AG09319 (cell line): Measurements from ENCODE around the gene RGL1.

Experiments
- DNase-seq: peaks from one replicate; pipeline ENCODE4 v3.0.0-alpha.2; 2010; ENCODE audit warnings: low read depth; ENCODE audit errors: extremely low read depth
- CTCF ChIP-seq: IDR thresholded peaks from 2 replicates; pipeline ENCODE4 v1.5.1; 2011; ENCODE audit warnings: low read depth, mild to moderate bottlenecking, inconsistent platforms, low read length, moderate library complexity

The RGL1 gene

DNA sequence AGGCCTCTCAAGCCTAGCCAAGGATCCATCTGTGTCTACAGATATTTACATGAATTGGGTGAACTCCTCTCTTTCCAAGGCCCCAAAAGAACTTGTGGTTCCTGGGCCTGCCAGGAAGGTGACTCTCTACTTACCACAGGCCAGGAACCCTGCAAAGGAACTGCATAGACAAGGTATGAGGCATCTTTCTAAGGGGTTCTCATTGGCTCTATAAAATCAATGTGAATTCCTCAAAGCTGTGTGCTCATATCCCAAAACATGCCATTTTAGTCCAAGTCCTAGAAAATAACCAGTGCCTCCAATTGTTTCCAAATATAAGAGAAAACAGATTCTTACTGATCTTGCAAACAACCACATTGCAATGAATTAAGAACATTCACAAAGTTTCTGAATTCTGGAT lies 39.9 kb upstream of the RGL1 start:
- no peak for DNase-seq
- no peak for TF ChIP-seq CTCF

GRCh38 chr1:183769956-183770815 lies 34.7 kb upstream of the RGL1 start:
- no peak for DNase-seq

DNA sequence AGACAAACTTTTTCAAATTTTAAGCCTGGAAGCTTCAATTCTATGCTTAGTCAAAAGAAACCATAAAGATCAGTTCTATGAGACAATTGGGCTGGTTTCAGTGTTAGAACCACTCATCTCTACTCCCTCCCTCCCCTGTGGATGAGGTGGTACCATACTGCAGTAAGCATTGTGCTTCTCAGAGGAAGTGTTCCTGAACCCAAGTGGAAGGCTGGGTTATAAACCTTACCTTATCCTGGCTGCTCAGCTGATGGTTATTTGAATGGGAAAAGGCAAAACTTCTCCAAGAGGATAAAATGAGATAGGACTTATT lies 34.1 kb upstream of the RGL1 start:
- DNase-seq = no peak
- TF ChIP-seq CTCF = no peak

More at GRCh38 chr1:183769956-183770815, 34.7 kb upstream of the RGL1 start:
- no peak for TF ChIP-seq CTCF

DNA sequence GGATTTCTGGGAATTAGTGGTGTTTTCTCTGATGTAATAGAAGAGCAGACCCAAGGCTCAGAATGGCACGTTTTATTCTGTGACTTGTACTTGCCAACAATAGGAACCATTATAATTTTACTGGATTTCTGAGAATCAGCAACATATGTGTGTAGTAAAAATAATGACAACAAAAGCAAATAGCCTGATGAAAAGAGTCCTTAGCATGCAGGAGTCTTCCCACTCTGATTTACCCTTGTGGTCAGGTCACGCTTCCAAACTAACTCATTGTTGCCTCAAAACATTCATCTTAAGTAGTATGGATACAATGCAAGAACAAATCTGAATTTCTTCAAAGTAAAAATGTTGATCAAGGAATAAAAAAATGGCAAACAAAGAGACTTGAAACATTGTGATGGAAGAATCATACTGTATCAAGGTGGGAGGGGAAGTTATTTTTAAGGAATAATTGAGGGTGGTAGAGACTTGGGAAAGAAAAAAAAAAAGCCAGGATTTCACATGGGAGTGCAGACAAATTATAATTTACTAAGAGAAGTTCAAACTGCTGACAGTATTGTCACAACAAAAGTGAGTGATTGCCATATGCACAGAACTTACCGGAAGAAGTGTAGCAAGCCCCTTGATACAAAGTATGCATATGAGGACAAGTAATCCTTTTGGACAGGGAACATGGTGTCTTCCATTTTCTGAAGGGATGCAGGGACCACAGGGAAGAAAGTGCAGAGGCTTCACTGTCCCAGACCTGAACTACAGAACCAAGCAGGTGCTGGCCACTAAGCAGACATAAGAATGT lies 31.2 kb upstream of the RGL1 start:
- no peak for DNase-seq
- TF ChIP-seq CTCF = no peak

- no peak for TF ChIP-seq CTCF
- no peak for DNase-seq
These were observed 30.0 kb upstream of the RGL1 start for GRCh38 chr1:183774938-183775337.

GRCh38 chr1:183776731-183777130 lies 28.2 kb upstream of the RGL1 start:
- no peak for DNase-seq
- no peak for TF ChIP-seq CTCF

- no peak for DNase-seq
- TF ChIP-seq CTCF = no peak
These were observed 27.6 kb upstream of the RGL1 start for GRCh38 chr1:183777328-183777727.
